ENCODE measurements around the gene SMARCA1.

The SMARCA1 gene

GRCh38 chrX:129461801-129462456, 61.4 kb downstream of the SMARCA1 start:
- DNase-seq (ENCODE audit: low read depth), result no peak

GRCh38 chrX:129452523-129452922, 70.8 kb downstream of the SMARCA1 start:
- no peak for DNase-seq (ENCODE audit: low read depth)

- DNase-seq (ENCODE audit: low read depth), result no peak
Measured at GRCh38 chrX:129450123-129450522, 73.2 kb downstream of the SMARCA1 start.

GRCh38 chrX:129449148-129449547, 74.1 kb downstream of the SMARCA1 start:
- no peak for DNase-seq (ENCODE audit: low read depth)

- DNase-seq (ENCODE audit: low read depth), result no peak
Measured at GRCh38 chrX:129445436-129445835, 77.9 kb downstream of the SMARCA1 start.

- no peak for DNase-seq (ENCODE audit: low read depth)
Measured at GRCh38 chrX:129433945-129434344, 89.3 kb downstream of the SMARCA1 start.

- no peak for DNase-seq (ENCODE audit: low read depth)
Measured at GRCh38 chrX:129433461-129433860, 89.8 kb downstream of the SMARCA1 start.

GRCh38 chrX:129427267-129427666, 96.0 kb downstream of the SMARCA1 start:
- DNase-seq (ENCODE audit: low read depth), result no peak

GRCh38 chrX:129423191-129423590, 100.1 kb downstream of the SMARCA1 start:
- DNase-seq (ENCODE audit: low read depth), result no peak

- no peak for DNase-seq (ENCODE audit: low read depth)
Measured at GRCh38 chrX:129404670-129405008, 118.7 kb downstream of the SMARCA1 start.

- no peak for DNase-seq (ENCODE audit: low read depth)
Measured at GRCh38 chrX:129403974-129404669, 119.2 kb downstream of the SMARCA1 start.

Measured in activated gamma-delta T cell treated with anti-CD3 and anti-CD28 coated beads, Interleukin-2, amount 50 U/mL, for 16 hours (primary cell).